Peyer's patch (tissue), 4 donors: ENCODE measurements around the gene PEX5.
A peak's percentile ranks its signal among the peaks of the same experiment; 100 is the strongest.

ENCODE experiments used
- POLR2A ChIP-seq, 2 donors: fragments of 450-650 bp; IDR thresholded peaks; one replicate each; pipeline ENCODE4 v1.5.1; 2017; ENCODE audit warnings: antibody characterized with exemption in 2 of 2, mild to moderate bottlenecking in 2 of 2, moderate library complexity in 2 of 2
- TF ChIP-seq, protein P1 (sequence below), 6 experiments: fragments of 450-650 bp in 4 of 6; fragments of 200-600 bp in 2 of 6; sonication (generic) in 1 of 6; IDR thresholded peaks; one replicate each; pipeline ENCODE4 v1.5.1; 2017 to 2019; ENCODE audit warnings: antibody characterized with exemption in 6 of 6, mild to moderate bottlenecking in 3 of 6, moderate library complexity in 1 of 6

DNA sequence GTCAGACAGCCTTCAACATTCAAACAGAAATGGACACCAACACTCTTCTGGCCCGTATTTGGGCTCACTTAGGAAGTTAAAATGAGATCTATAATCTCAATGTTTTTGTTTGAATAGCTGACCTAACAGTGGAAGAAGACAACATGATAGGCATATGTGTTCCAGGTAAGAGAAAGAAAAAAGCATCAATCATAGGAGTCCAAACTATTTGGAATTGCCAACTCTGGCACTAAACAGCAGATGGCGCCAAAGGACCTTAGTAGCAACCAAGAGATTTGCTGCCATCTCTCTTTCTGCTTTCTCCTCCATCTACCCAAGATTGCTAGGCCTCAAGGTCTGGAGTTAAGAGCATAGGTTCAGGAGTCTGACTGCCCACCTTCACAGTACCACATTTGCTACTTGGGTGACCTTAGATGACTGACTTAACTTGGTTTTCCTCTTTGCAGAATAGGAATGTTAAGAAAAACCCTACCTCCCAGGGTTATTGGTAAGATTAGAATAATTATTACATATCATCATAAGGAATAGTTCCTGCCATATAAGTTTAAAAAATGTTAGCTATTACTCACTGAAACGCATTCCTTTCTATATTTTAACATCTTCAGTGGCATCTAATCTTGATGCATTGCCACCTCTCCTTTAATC is 30.2 kb downstream of the PEX5 start:
- TF ChIP-seq, protein P1, sequence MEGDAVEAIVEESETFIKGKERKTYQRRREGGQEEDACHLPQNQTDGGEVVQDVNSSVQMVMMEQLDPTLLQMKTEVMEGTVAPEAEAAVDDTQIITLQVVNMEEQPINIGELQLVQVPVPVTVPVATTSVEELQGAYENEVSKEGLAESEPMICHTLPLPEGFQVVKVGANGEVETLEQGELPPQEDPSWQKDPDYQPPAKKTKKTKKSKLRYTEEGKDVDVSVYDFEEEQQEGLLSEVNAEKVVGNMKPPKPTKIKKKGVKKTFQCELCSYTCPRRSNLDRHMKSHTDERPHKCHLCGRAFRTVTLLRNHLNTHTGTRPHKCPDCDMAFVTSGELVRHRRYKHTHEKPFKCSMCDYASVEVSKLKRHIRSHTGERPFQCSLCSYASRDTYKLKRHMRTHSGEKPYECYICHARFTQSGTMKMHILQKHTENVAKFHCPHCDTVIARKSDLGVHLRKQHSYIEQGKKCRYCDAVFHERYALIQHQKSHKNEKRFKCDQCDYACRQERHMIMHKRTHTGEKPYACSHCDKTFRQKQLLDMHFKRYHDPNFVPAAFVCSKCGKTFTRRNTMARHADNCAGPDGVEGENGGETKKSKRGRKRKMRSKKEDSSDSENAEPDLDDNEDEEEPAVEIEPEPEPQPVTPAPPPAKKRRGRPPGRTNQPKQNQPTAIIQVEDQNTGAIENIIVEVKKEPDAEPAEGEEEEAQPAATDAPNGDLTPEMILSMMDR (IDR thresholded peaks at IDR 0.05): peak; percentile 55 to 94 (median 82)
- TF ChIP-seq POLR2A (IDR thresholded peaks at IDR 0.05): no peak
